ENCODE results near the gene SFXN5.
"Not testable (repeated sequence)": the region's sequence is repeated elsewhere in the genome, so short reads cannot be mapped to it uniquely, and the experiment has no call there.

The SFXN5 gene

GRCh38 chr2:73071360-73072128, at the start of gene SFXN5:
TSS of gene SFXN5 (minus strand) at chr2:73071712. CDS start at chr2:73071705, 7 bp downstream.
- intact Hi-C loops (cut with DNase I; ENCODE audit: low total_unique reads) = loop anchor here (2.0 kb wide), 1 partner anchor 41 kb away; the partner anchor contains the start of gene RAB11FIP5
- H3K4me1 ChIP-seq = peaks cover 0 to 28% (median 27%) of the 10 kb centered on the region in 4 donors
- H3K27ac ChIP-seq = peak within 1 kb of the TSS; percentile 79 to 88
- H3K27me3 ChIP-seq = no peaks in the 10 kb centered on the region
- H3K36me3 ChIP-seq = peaks cover 0 to 29% (median 12%) of the 10 kb centered on the region in 3 donors
- H3K9me3 ChIP-seq = no peaks in the 10 kb centered on the region
- peak within 1 kb of the TSS; percentile 89 to 94 for H3K4me3 ChIP-seq
- peak; percentile 98 to 99 for DNase-seq
- TF ChIP-seq CTCF (IDR thresholded peaks at IDR 0.05) = peak; percentile 16 to 36

- H3K27me3 ChIP-seq; H3K9me3 ChIP-seq; H3K4me3 ChIP-seq; H3K4me1 ChIP-seq; intact Hi-C loops (cut with DNase I; ENCODE audit: low total_unique reads); H3K27ac ChIP-seq; H3K36me3 ChIP-seq: not testable (repeated sequence)
- peak in 1 of 2 donors; percentile 28 for DNase-seq
Measured at GRCh38 chr2:73119611-73120239, 48.2 kb upstream of the SFXN5 start.

- TF ChIP-seq CTCF (IDR thresholded peaks at IDR 0.05) = no peak
- peak in 1 of 2 donors; percentile 5 for DNase-seq
- Histone ChIP-seq H3K4me1 (no peaks in the 10 kb centered on the region), H3K4me3 (no peak overlapping the region), H3K27ac (no peak overlapping the region), H3K36me3 (no peaks in the 10 kb centered on the region), H3K27me3 (no peaks in the 10 kb centered on the region), H3K9me3 (no peaks in the 10 kb centered on the region)
- intact Hi-C loops (cut with DNase I; ENCODE audit: low total_unique reads) = no loop called here
Measured at GRCh38 chr2:73117441-73117840, 45.9 kb upstream of the SFXN5 start.

GRCh38 chr2:73116182-73116960, 44.9 kb upstream of the SFXN5 start:
- Histone ChIP-seq H3K4me3 (no peak overlapping the region), H3K36me3 (no peaks in the 10 kb centered on the region), H3K27me3 (no peaks in the 10 kb centered on the region), H3K27ac (no peak overlapping the region), H3K4me1 (peaks cover 0 to 3% (median 3%) of the 10 kb centered on the region in 4 donors), H3K9me3 (no peaks in the 10 kb centered on the region)
- intact Hi-C loops (cut with DNase I; ENCODE audit: low total_unique reads) = no loop called here
- TF ChIP-seq CTCF (IDR thresholded peaks at IDR 0.05) = no peak
- DNase-seq = peak in 1 of 2 donors; percentile 5

GRCh38 chr2:73114273-73114867, 42.9 kb upstream of the SFXN5 start:
- DNase-seq = peak in 1 of 2 donors; percentile 47
- Histone ChIP-seq H3K27me3 (no peaks in the 10 kb centered on the region), H3K4me1 (peaks cover 0 to 23% (median 21%) of the 10 kb centered on the region in 4 donors), H3K36me3 (no peaks in the 10 kb centered on the region), H3K27ac (peak overlapping the region in 1 of 2 donors; percentile 89), H3K4me3 (no peak overlapping the region), H3K9me3 (no peaks in the 10 kb centered on the region)
- intact Hi-C loops (cut with DNase I; ENCODE audit: low total_unique reads) = no loop called here
- no peak for TF ChIP-seq CTCF (IDR thresholded peaks at IDR 0.05)
